HG02943 (cell line): Measurements from ENCODE around the gene HSPG2.
"Not testable (repeated sequence)": the region's sequence is repeated elsewhere in the genome, so short reads cannot be mapped to it uniquely, and the experiment has no call there.

ENCODE experiments used
- ATAC-seq: cut with Tn5 transposase; IDR thresholded peaks from one replicate; pipeline ENCODE4 v1.9.1; 2021; ENCODE audit warnings: mild to moderate bottlenecking, low read depth, moderate library complexity; ENCODE audit not compliant: unreplicated experiment

Gene HSPG2

GRCh38 chr1:21831454-21831970 is 105.6 kb downstream of the HSPG2 start:
- ATAC-seq: no peak

GRCh38 chr1:21830792-21831453 is 106.2 kb downstream of the HSPG2 start:
- ATAC-seq: no peak

GRCh38 chr1:21829294-21829693 is 107.8 kb downstream of the HSPG2 start:
- no peak for ATAC-seq

GRCh38 chr1:21828506-21829210 is 108.5 kb downstream of the HSPG2 start:
- ATAC-seq: no peak

GRCh38 chr1:21828075-21828474 is 109.0 kb downstream of the HSPG2 start:
- ATAC-seq: no peak

GRCh38 chr1:21827141-21827679 is 109.9 kb downstream of the HSPG2 start:
- ATAC-seq: no peak

- not testable (repeated sequence) for ATAC-seq
Measured at GRCh38 chr1:21826694-21827093, 110.4 kb downstream of the HSPG2 start.

- ATAC-seq: no peak
Measured at GRCh38 chr1:21825393-21825792, 111.7 kb downstream of the HSPG2 start.

GRCh38 chr1:21824926-21825325 is 112.2 kb downstream of the HSPG2 start:
- ATAC-seq: no peak

- ATAC-seq: no peak
Measured at GRCh38 chr1:21823980-21824702, 113.0 kb downstream of the HSPG2 start.

GRCh38 chr1:21823206-21823979 is 113.7 kb downstream of the HSPG2 start:
- no peak for ATAC-seq

- no peak for ATAC-seq
Measured at GRCh38 chr1:21822349-21822748, 114.8 kb downstream of the HSPG2 start.

- no peak for ATAC-seq
Measured at GRCh38 chr1:21821385-21822019, 115.6 kb downstream of the HSPG2 start.

GRCh38 chr1:21820597-21821232 is 116.4 kb downstream of the HSPG2 start:
- no peak for ATAC-seq

- ATAC-seq: no peak
Measured at GRCh38 chr1:21818656-21819055, 118.5 kb downstream of the HSPG2 start.

- ATAC-seq: no peak
Measured at GRCh38 chr1:21816602-21817302, 120.4 kb downstream of the HSPG2 start.

GRCh38 chr1:21815724-21816321 is 121.3 kb downstream of the HSPG2 start:
- ATAC-seq: no peak

- no peak for ATAC-seq
Measured at GRCh38 chr1:21814981-21815582, 122.0 kb downstream of the HSPG2 start.
